A549 (cell line): ENCODE measurements around the gene PPBP.

Source experiments
- ELK1 ChIP-seq: fragments of 150-350 bp; IDR thresholded peaks from 2 replicates; pipeline ENCODE4 v1.6.1; 2014; ENCODE audit warnings: low read depth, mild to moderate bottlenecking, low read length
- POLR2A ChIP-seq: IDR thresholded peaks from 2 replicates; pipeline ENCODE4 v1.6.1; 2012; ENCODE audit warnings: mild to moderate bottlenecking, low read length
- TF ChIP-seq, protein P1 (sequence below): fragments of 200-600 bp; sonication (generic); IDR thresholded peaks from 2 replicates; pipeline ENCODE4 v1.6.1; 2016; ENCODE audit warnings: antibody characterized with exemption, mild to moderate bottlenecking, moderate library complexity
- TF ChIP-seq, protein P2 (sequence below): fragments of >200 bp; sonication (Bioruptor Twin); formaldehyde crosslinking; IDR thresholded peaks from 3 replicates; pipeline ENCODE4 v1.5.1; 2016
- TF ChIP-seq, protein P3 (sequence below): fragments of 250-450 bp; sonication (Bioruptor Pico); IDR thresholded peaks from 2 replicates; pipeline ENCODE4 v1.5.0; 2021; ENCODE audit warnings: mild to moderate bottlenecking, moderate library complexity, borderline replicate concordance

GRCh38 chr4:74028504-74028903 is 40.5 kb upstream of the PPBP start:
- TF ChIP-seq ELK1 = no peak
- TF ChIP-seq POLR2A = no peak
- TF ChIP-seq, protein P1, sequence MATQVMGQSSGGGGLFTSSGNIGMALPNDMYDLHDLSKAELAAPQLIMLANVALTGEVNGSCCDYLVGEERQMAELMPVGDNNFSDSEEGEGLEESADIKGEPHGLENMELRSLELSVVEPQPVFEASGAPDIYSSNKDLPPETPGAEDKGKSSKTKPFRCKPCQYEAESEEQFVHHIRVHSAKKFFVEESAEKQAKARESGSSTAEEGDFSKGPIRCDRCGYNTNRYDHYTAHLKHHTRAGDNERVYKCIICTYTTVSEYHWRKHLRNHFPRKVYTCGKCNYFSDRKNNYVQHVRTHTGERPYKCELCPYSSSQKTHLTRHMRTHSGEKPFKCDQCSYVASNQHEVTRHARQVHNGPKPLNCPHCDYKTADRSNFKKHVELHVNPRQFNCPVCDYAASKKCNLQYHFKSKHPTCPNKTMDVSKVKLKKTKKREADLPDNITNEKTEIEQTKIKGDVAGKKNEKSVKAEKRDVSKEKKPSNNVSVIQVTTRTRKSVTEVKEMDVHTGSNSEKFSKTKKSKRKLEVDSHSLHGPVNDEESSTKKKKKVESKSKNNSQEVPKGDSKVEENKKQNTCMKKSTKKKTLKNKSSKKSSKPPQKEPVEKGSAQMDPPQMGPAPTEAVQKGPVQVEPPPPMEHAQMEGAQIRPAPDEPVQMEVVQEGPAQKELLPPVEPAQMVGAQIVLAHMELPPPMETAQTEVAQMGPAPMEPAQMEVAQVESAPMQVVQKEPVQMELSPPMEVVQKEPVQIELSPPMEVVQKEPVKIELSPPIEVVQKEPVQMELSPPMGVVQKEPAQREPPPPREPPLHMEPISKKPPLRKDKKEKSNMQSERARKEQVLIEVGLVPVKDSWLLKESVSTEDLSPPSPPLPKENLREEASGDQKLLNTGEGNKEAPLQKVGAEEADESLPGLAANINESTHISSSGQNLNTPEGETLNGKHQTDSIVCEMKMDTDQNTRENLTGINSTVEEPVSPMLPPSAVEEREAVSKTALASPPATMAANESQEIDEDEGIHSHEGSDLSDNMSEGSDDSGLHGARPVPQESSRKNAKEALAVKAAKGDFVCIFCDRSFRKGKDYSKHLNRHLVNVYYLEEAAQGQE = no peak
- TF ChIP-seq, protein P2, sequence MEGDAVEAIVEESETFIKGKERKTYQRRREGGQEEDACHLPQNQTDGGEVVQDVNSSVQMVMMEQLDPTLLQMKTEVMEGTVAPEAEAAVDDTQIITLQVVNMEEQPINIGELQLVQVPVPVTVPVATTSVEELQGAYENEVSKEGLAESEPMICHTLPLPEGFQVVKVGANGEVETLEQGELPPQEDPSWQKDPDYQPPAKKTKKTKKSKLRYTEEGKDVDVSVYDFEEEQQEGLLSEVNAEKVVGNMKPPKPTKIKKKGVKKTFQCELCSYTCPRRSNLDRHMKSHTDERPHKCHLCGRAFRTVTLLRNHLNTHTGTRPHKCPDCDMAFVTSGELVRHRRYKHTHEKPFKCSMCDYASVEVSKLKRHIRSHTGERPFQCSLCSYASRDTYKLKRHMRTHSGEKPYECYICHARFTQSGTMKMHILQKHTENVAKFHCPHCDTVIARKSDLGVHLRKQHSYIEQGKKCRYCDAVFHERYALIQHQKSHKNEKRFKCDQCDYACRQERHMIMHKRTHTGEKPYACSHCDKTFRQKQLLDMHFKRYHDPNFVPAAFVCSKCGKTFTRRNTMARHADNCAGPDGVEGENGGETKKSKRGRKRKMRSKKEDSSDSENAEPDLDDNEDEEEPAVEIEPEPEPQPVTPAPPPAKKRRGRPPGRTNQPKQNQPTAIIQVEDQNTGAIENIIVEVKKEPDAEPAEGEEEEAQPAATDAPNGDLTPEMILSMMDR = no peak
- TF ChIP-seq, protein P3, sequence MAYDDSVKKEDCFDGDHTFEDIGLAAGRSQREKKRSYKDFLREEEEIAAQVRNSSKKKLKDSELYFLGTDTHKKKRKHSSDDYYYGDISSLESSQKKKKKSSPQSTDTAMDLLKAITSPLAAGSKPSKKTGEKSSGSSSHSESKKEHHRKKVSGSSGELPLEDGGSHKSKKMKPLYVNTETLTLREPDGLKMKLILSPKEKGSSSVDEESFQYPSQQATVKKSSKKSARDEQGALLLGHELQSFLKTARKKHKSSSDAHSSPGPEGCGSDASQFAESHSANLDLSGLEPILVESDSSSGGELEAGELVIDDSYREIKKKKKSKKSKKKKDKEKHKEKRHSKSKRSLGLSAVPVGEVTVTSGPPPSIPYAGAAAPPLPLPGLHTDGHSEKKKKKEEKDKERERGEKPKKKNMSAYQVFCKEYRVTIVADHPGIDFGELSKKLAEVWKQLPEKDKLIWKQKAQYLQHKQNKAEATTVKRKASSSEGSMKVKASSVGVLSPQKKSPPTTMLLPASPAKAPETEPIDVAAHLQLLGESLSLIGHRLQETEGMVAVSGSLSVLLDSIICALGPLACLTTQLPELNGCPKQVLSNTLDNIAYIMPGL (CRISPR knock-in tag) = no peak
